HAP-1 (cell line): Measurements from ENCODE around the gene ATF6B.
"Not testable (repeated sequence)": the region's sequence is repeated elsewhere in the genome, so short reads cannot be mapped to it uniquely, and the experiment has no call there.

ENCODE experiments used
- DNase-seq, 2 experiments: peaks; one replicate each; pipeline ENCODE4 v3.0.0-alpha.2; 2016 to 2020; ENCODE audit warnings: low spot score in 2 of 2
- H3K27me3 ChIP-seq: fragments of 250-450 bp; sonication (Bioruptor Pico); 2 replicates; pipeline ENCODE4 v1.5.1; 2020; ENCODE audit warnings: low read depth, mild to moderate bottlenecking, moderate library complexity
- H3K36me3 ChIP-seq: fragments of 250-450 bp; sonication (Bioruptor Pico); replicated peaks from 2 replicates; pipeline ENCODE4 v1.5.1; 2020; ENCODE audit warnings: mild to moderate bottlenecking
- H3K4me1 ChIP-seq: fragments of 250-450 bp; sonication (Bioruptor Pico); 2 replicates; pipeline ENCODE4 v1.5.1; 2020; ENCODE audit warnings: mild to moderate bottlenecking
- H3K4me3 ChIP-seq: fragments of 250-450 bp; sonication (Bioruptor Pico); 2 replicates; pipeline ENCODE4 v1.5.1; 2020; ENCODE audit warnings: mild to moderate bottlenecking, moderate library complexity
- H3K9me3 ChIP-seq: fragments of 250-450 bp; sonication (Bioruptor Pico); 2 replicates; pipeline ENCODE4 v1.5.1; 2020; ENCODE audit warnings: mild to moderate bottlenecking, moderate library complexity
- in situ Hi-C: fragments of 300-500 bp; cut with MboI; formaldehyde crosslinking; loops from 3 replicates; pipeline ENCODE4 v1.14.3; 2020; ENCODE audit warnings: low sequenced_read_pairs, inconsistent platforms, mixed read lengths

Gene ATF6B

DNA sequence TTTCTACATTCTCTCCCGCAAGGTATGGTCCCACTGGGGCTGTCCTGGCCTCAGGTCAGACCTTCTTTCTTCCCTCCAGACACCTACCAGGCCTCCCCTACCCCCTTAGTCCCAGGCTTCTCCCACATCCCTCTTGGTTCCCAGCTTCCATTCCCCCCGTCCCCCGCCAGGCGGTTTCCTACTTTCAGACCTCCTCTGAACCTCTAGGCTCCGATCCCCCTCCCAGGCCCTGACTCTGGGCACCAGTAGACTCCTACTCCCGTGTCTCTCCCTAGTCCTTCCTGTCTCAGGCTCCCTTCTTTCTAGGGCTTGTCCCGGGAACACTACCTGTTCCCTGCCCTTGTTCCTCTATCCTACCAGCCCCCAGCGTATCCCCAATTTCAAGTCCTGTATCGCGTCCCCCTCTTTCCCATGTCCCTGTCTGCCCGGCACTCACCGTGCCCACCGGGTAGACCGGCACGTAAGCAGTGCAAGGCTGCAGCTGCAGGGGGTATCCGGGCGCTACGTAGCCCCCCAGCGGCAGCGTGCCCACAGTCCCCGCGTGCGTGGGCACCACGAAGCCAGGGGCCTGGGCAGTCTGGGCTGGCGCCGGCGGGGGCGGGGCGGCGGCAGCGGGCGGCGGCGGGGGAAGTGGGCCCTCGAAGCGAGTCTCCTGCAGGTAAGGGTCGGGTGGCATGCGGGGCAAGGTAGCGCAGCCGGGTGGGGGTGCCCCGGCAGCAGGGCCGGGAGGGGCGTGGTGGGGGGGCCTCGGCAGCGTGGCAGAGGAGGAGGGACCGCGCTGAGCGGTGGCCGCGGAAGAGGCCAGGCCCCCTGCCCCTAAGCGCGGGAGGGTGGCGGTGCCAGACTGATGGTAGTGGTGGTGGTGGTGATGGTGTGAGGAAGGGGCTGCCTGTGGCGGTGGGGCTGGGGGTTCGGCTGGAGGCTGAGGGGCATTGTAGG is 22.2 kb upstream of the ATF6B start:
- in situ Hi-C loops = no loop called here
- no peak for DNase-seq
- Histone ChIP-seq H3K36me3 (no peaks in the 10 kb centered on the region; the same call in 1 of the 2 replicates), H3K4me1 (peaks cover 9% of the 10 kb centered on the region), H3K9me3 (no peaks in the 10 kb centered on the region), H3K27me3 (peaks cover 3% of the 10 kb centered on the region; the same call in 1 of the 2 replicates), H3K4me3 (no peak overlapping the region)

DNA sequence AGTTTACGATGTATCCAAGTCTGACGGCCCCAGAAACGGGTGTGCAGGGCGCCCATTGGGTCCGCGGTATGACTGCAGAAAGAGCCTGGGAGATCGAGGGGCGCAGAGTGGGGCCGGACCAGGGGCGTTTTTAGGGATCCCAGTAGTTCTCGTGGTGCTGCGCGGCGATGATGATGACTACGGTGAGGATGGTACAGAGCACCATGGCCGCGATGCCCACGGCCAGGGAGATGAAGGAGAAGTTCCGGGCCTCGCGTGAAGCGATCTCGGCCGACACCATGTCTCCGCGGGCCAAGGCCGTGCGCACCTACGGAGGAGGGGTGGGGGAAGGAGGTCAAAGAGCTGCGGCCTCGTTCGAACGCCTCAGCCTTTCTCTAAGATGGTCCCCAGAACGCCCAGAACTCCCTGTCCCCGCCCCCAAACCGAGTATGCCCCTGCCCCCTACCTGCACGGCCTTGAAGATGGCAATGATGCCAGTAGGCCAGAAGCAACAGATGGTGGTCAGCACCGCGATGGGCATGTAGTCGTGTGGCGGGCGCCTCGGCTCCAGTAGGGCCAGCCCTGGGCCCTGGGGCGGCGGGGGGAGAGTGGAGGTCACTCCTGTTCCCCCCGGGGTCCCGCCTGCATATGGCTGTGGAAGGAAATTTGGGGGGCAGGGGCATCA is 21.2 kb upstream of the ATF6B start:
- Histone ChIP-seq H3K36me3 (no peaks in the 10 kb centered on the region), H3K4me1 (peaks cover 7% of the 10 kb centered on the region), H3K9me3 (no peaks in the 10 kb centered on the region), H3K27me3 (peaks cover 3% of the 10 kb centered on the region; the same call in 1 of the 2 replicates), H3K4me3 (no peak overlapping the region)
- in situ Hi-C loops = no loop called here
- no peak for DNase-seq

DNA sequence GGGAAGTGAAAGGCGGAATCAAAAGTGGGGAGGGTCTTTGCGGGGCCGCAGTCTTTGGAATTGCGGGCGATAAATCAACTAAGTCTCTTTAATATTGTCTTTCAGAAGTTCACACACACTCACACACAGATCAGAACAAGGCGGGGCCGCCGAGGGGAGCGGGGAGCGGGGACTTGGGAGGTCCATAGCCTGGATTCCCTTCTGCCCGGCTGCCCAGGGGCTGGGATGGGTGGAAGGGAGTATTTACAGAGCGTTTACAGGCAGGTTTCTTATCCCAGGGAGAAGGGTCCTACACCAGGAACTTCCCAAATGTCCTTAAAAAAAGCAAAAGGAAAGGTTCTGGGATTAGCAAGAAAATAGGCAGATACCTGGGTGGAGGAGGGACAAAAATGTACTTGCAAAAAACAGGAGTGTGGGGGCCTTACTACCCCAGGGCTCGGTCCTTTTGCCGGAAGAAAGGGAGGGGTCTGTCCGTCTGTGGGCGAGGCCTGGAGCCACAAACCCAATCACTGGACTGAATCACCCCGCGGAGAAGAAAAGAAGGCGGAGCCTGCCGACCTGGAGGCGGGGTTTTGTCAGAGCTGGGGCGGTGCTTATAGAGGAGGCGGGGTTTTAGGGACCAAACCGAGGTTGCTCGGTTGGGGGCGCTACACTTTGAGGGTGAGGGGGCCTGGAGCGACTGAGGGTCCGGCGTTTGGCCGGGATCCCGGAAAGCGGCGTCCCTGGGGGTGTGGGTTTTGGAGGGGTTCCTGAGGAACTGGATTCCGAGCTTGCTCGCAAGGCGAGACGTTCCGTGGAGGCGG is 20.4 kb upstream of the ATF6B start:
- DNase-seq = no peak
- peaks cover 3% of the 10 kb centered on the region; the same call in 1 of the 2 replicates for H3K27me3 ChIP-seq
- H3K4me1 ChIP-seq = peaks cover 8% of the 10 kb centered on the region
- in situ Hi-C loops = no loop called here
- H3K9me3 ChIP-seq = no peaks in the 10 kb centered on the region
- H3K36me3 ChIP-seq = no peaks in the 10 kb centered on the region
- H3K4me3 ChIP-seq = no peak overlapping the region

- no peak for DNase-seq
- Histone ChIP-seq H3K27me3 (peaks cover 3% of the 10 kb centered on the region; the same call in 1 of the 2 replicates), H3K36me3 (no peaks in the 10 kb centered on the region), H3K4me1 (peaks cover 3% of the 10 kb centered on the region; the same call in 1 of the 2 replicates), H3K4me3 (no peak overlapping the region), H3K9me3 (no peaks in the 10 kb centered on the region)
- in situ Hi-C loops = no loop called here
These were observed 19.5 kb upstream of the ATF6B start for GRCh38 chr6:32147401-32148132.

GRCh38 chr6:32146687-32147086 is 18.6 kb upstream of the ATF6B start:
- H3K4me3 ChIP-seq = no peak overlapping the region
- no peaks in the 10 kb centered on the region for H3K36me3 ChIP-seq
- in situ Hi-C loops = no loop called here
- H3K27me3 ChIP-seq = peaks cover 3% of the 10 kb centered on the region; the same call in 1 of the 2 replicates
- DNase-seq = no peak
- peaks cover 3% of the 10 kb centered on the region; the same call in 1 of the 2 replicates for H3K4me1 ChIP-seq
- no peaks in the 10 kb centered on the region for H3K9me3 ChIP-seq

DNA sequence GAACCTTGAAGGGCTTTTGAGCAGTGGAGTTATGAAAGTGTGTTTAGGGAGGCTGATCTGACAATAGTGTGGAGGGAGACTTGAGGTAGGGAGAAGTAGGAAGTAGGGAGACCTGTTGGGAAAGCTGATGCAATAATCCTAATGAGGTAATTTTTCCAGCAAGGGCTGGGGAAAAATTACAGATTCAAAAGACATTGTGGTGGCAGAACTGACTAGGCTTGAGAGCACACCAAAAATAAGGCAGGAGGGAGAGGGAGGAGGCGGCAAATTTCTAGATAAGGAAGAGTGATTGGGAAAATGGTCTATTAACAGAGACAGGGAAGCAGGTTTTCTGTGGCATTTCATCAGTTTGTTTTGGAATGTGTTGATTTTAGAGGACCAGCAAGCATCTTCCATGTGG is 18.2 kb upstream of the ATF6B start:
- in situ Hi-C loops = no loop called here
- Histone ChIP-seq H3K4me3 (no peak overlapping the region), H3K27me3 (peaks cover 3% of the 10 kb centered on the region; the same call in 1 of the 2 replicates), H3K9me3 (no peaks in the 10 kb centered on the region), H3K4me1 (peaks cover 3% of the 10 kb centered on the region; the same call in 1 of the 2 replicates), H3K36me3 (no peaks in the 10 kb centered on the region)
- no peak for DNase-seq

DNA sequence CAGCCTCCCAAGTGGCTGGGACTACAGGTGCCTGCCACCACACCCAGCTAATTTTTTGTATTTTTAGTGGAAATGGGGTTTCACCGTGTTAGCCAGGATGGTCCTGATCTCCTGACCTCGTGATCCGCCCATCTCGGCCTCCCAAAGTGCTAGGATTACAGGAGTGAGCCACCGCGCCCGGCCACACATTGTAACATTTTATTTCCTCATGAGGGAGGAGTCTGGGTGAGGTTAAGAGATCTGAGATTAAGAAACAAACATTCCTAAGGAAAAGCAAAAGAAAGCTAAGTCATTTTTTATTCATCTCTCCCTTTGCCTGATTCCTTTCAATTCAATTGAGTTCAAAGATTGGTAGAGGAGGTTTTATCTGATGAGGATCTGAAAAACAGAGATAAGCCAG is 16.2 kb upstream of the ATF6B start:
- H3K4me1 ChIP-seq, DNase-seq, H3K4me3 ChIP-seq, H3K9me3 ChIP-seq, H3K27me3 ChIP-seq, in situ Hi-C loops, H3K36me3 ChIP-seq: not testable (repeated sequence)

DNA sequence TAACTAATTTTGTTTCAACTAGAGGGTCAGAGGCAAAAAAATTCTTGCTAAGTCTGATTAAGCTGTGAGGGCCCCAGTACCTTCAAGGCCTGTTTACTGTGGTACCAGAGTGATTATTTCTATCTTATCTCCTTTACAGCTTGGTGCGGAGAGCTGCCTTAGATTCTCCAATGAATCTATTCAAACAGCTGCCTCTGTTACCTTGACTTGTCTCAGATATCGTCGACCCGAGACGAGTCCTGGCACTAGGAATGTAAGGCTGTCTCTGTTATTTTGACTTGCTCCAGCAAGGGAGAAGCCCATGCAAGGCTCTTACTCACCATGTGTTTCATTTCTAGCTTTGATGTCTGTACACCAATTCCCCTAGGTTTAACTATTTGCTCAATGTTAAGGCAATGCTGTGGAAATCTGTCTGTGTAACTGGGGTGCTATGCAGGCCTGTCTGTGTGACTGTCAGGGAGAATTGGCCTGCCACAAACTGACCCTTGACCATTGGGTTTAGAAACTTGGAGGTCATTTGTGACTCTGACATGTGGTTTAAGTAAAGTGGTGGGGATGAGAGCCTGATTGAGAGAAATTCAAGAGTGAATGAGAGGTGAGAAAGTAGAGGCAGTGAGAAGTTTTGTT is 12.5 kb upstream of the ATF6B start:
- no peak for DNase-seq
- Histone ChIP-seq H3K9me3 (no peaks in the 10 kb centered on the region), H3K27me3 (0 out of 2 replicates have a peak, but pooled peaks cover 4% of the 10 kb centered on the region), H3K4me1 (peaks cover 5% of the 10 kb centered on the region), H3K4me3 (no peak overlapping the region), H3K36me3 (no peaks in the 10 kb centered on the region)
- in situ Hi-C loops = no loop called here

- in situ Hi-C loops = no loop called here
- no peaks in the 10 kb centered on the region for H3K36me3 ChIP-seq
- peaks cover 5% of the 10 kb centered on the region for H3K4me1 ChIP-seq
- no peak overlapping the region for H3K4me3 ChIP-seq
- no peaks in the 10 kb centered on the region for H3K9me3 ChIP-seq
- no peak for DNase-seq
- 0 out of 2 replicates have a peak, but pooled peaks cover 4% of the 10 kb centered on the region for H3K27me3 ChIP-seq
These were observed 11.5 kb upstream of the ATF6B start for GRCh38 chr6:32139590-32139989.

GRCh38 chr6:32137454-32137853 is 9.4 kb upstream of the ATF6B start:
- no peaks in the 10 kb centered on the region for H3K36me3 ChIP-seq
- in situ Hi-C loops = no loop called here
- peaks cover 2% of the 10 kb centered on the region; the same call in 1 of the 2 replicates for H3K4me1 ChIP-seq
- H3K9me3 ChIP-seq = no peaks in the 10 kb centered on the region
- no peak for DNase-seq
- 0 out of 2 replicates have a peak, but pooled peaks cover 4% of the 10 kb centered on the region for H3K27me3 ChIP-seq
- H3K4me3 ChIP-seq = no peak overlapping the region

DNA sequence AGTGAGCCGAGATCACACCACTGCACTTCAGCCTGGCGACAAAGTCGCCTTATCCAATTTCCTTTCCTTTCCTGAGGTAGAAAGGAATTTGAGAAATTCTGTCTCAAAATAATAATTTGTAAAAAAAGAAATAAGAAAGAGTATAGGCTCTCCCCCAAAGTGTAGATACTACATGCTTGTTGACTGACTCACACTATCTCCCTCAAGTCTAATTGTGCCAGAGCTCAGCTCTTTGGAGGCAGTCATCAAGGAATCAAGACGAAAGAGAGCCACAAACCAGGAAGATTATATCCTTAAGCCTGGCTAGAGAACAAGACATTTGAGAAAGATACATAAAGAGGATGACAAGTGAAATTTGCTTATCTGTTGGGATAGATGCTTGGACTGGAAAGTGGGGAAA is 5.7 kb upstream of the ATF6B start:
- Histone ChIP-seq H3K9me3 (no peaks in the 10 kb centered on the region), H3K4me1 (peaks cover 12% of the 10 kb centered on the region), H3K4me3 (no peak overlapping the region), H3K36me3 (no peaks in the 10 kb centered on the region), H3K27me3 (0 out of 2 replicates have a peak, but pooled peaks cover 4% of the 10 kb centered on the region)
- in situ Hi-C loops = no loop called here
- no peak for DNase-seq

- H3K4me1 ChIP-seq = peaks cover 16% of the 10 kb centered on the region
- 0 out of 2 replicates have a peak, but pooled peaks cover 3% of the 10 kb centered on the region for H3K36me3 ChIP-seq
These were observed 4.1 kb upstream of the ATF6B start for GRCh38 chr6:32132110-32132509.

More at GRCh38 chr6:32132110-32132509, 4.1 kb upstream of the ATF6B start:
- H3K27me3 ChIP-seq = 0 out of 2 replicates have a peak, but pooled peaks cover 4% of the 10 kb centered on the region
- no peak for DNase-seq
- in situ Hi-C loops = no loop called here
- H3K4me3 ChIP-seq = no peak overlapping the region
- no peaks in the 10 kb centered on the region for H3K9me3 ChIP-seq
